ENCODE measurements around the gene ZCCHC3.

GRCh38 chr20:328027-328974 is 30.9 kb downstream of the ZCCHC3 start:
- TF ChIP-seq, protein P1, sequence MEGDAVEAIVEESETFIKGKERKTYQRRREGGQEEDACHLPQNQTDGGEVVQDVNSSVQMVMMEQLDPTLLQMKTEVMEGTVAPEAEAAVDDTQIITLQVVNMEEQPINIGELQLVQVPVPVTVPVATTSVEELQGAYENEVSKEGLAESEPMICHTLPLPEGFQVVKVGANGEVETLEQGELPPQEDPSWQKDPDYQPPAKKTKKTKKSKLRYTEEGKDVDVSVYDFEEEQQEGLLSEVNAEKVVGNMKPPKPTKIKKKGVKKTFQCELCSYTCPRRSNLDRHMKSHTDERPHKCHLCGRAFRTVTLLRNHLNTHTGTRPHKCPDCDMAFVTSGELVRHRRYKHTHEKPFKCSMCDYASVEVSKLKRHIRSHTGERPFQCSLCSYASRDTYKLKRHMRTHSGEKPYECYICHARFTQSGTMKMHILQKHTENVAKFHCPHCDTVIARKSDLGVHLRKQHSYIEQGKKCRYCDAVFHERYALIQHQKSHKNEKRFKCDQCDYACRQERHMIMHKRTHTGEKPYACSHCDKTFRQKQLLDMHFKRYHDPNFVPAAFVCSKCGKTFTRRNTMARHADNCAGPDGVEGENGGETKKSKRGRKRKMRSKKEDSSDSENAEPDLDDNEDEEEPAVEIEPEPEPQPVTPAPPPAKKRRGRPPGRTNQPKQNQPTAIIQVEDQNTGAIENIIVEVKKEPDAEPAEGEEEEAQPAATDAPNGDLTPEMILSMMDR (IDR thresholded peaks at IDR 0.05), result no peak
- TF ChIP-seq POLR2A (IDR thresholded peaks at IDR 0.05) (no peak), EP300 (IDR thresholded peaks at IDR 0.05) (no peak), POLR2AphosphoS5 (IDR thresholded peaks at IDR 0.05) (no peak)
